WTC11 (cell line): ENCODE results near the gene ARHGAP8. TPM values are rescaled to one million over a fixed set of nuclear protein-coding genes. Genes with fewer than 3 reads are reported as not detected.

ENCODE experiments used
- ATAC-seq: fragments of 200-7000 bp; cut with Tn5 transposase; 2 replicates; pipeline ENCODE4 v1.10.0; 2021; ENCODE audit warnings: mild to moderate bottlenecking, moderate library complexity
- CTCF ChIA-PET: fragments of 300-600 bp; sonication (Branson Sonifier 250); formaldehyde crosslinking; loops from one replicate; lab custom pipeline; 2021; ENCODE audit warnings: antibody characterized with exemption; lab: Charles Lee
- POLR2A ChIA-PET: fragments of 350-600 bp; sonication (Branson Sonifier 250); formaldehyde crosslinking; loops from one replicate; lab custom pipeline; 2021; ENCODE audit warnings: antibody characterized with exemption; lab: Charles Lee
- DNase-seq: peaks from one replicate; pipeline ENCODE4 v3.0.0; 2021; ENCODE audit warnings: low spot score
- H3K27ac Mint-ChIP-seq: 2 replicates; pipeline ENCODE4 v1.8.0; 2021; ENCODE audit warnings: mixed read lengths
- H3K27me3 Mint-ChIP-seq: 2 replicates; pipeline ENCODE4 v1.8.0; 2021; ENCODE audit warnings: low read depth, mild to moderate bottlenecking, moderate library complexity, mixed read lengths
- H3K36me3 Mint-ChIP-seq: 2 replicates; pipeline ENCODE4 v1.8.0; 2021; ENCODE audit warnings: mixed read lengths
- H3K4me1 Mint-ChIP-seq: 2 replicates; pipeline ENCODE4 v1.8.0; 2022; ENCODE audit warnings: mixed read lengths
- H3K4me3 Mint-ChIP-seq: 2 replicates; pipeline ENCODE4 v1.8.0; 2021; ENCODE audit warnings: mild to moderate bottlenecking, moderate library complexity, mixed read lengths
- H3K9me3 Mint-ChIP-seq: 2 replicates; pipeline ENCODE4 v1.8.0; 2021; ENCODE audit warnings: mixed read lengths
- ELF4 ChIP-seq: sonication (generic); formaldehyde crosslinking; IDR thresholded peaks from 2 replicates; pipeline ENCODE4 v1.8.1; 2022; ENCODE audit warnings: low read depth, mild to moderate bottlenecking, moderate library complexity, missing genetic modification reagents
- EMX1 ChIP-seq: fragments of 250-450 bp; sonication (Bioruptor Pico); IDR thresholded peaks from 2 replicates; pipeline ENCODE4 v1.8.0; 2021; ENCODE audit warnings: mild to moderate bottlenecking
- FOXP1 ChIP-seq: sonication (generic); formaldehyde crosslinking; IDR thresholded peaks from 2 replicates; pipeline ENCODE4 v1.8.0; 2022; ENCODE audit warnings: missing genetic modification reagents, mild to moderate bottlenecking, moderate library complexity, borderline replicate concordance
- IRF2 ChIP-seq: sonication (generic); formaldehyde crosslinking; IDR thresholded peaks from 2 replicates; pipeline ENCODE4 v1.8.0; 2022; ENCODE audit warnings: low read depth, missing genetic modification reagents, borderline replicate concordance
- NFATC4 ChIP-seq: fragments of 250-450 bp; sonication (Bioruptor Pico); IDR thresholded peaks from 2 replicates; pipeline ENCODE4 v1.9.0; 2021; ENCODE audit warnings: mild to moderate bottlenecking
- NFE2L1 ChIP-seq: sonication (generic); formaldehyde crosslinking; IDR thresholded peaks from 2 replicates; pipeline ENCODE4 v1.8.1; 2023; ENCODE audit warnings: missing genetic modification reagents
- OVOL2 ChIP-seq: fragments of 250-450 bp; sonication (Bioruptor Pico); IDR thresholded peaks from 2 replicates; pipeline ENCODE4 v1.9.0; 2021; ENCODE audit warnings: mild to moderate bottlenecking, borderline replicate concordance
- RORB ChIP-seq: fragments of 250-450 bp; sonication (Bioruptor Pico); IDR thresholded peaks from 2 replicates; pipeline ENCODE4 v1.9.0; 2021; ENCODE audit warnings: mild to moderate bottlenecking
- SOX15 ChIP-seq: fragments of 250-450 bp; sonication (Bioruptor Pico); IDR thresholded peaks from 2 replicates; pipeline ENCODE4 v1.9.0; 2021; ENCODE audit warnings: mild to moderate bottlenecking
- TCF7 ChIP-seq: sonication (generic); formaldehyde crosslinking; IDR thresholded peaks from 2 replicates; pipeline ENCODE4 v1.8.0; 2022; ENCODE audit warnings: mild to moderate bottlenecking, low read depth, missing genetic modification reagents, moderate library complexity
- ZBTB43 ChIP-seq: sonication (generic); formaldehyde crosslinking; IDR thresholded peaks from 2 replicates; pipeline ENCODE4 v1.8.1; 2023; ENCODE audit warnings: mild to moderate bottlenecking, missing genetic modification reagents
- ZNF219 ChIP-seq: sonication (generic); formaldehyde crosslinking; IDR thresholded peaks from 2 replicates; pipeline ENCODE4 v1.8.0; 2023; ENCODE audit warnings: missing genetic modification reagents, mild to moderate bottlenecking, borderline replicate concordance
- ZNF232 ChIP-seq: sonication (generic); formaldehyde crosslinking; IDR thresholded peaks from 2 replicates; pipeline ENCODE4 v1.8.0; 2022; ENCODE audit warnings: mild to moderate bottlenecking, missing genetic modification reagents
- ZNF263 ChIP-seq: sonication (generic); formaldehyde crosslinking; IDR thresholded peaks from 2 replicates; pipeline ENCODE4 v1.8.1; 2022; ENCODE audit warnings: low read depth, mild to moderate bottlenecking, moderate library complexity, missing genetic modification reagents
- ZNF317 ChIP-seq: sonication (generic); formaldehyde crosslinking; IDR thresholded peaks from 2 replicates; pipeline ENCODE4 v1.8.1; 2023; ENCODE audit warnings: low read depth, mild to moderate bottlenecking, moderate library complexity, missing genetic modification reagents, borderline replicate concordance
- ZNF396 ChIP-seq: fragments of 250-450 bp; sonication (Bioruptor Pico); IDR thresholded peaks from 2 replicates; pipeline ENCODE4 v1.8.0; 2021; ENCODE audit warnings: mild to moderate bottlenecking, moderate library complexity, borderline replicate concordance
- ZNF423 ChIP-seq: fragments of 250-450 bp; sonication (Bioruptor Pico); IDR thresholded peaks from 2 replicates; pipeline ENCODE4 v2.1.2; 2022; ENCODE audit warnings: mild to moderate bottlenecking, moderate library complexity
- total RNA-seq: library from RNA; stranded (reverse); gene quantifications from 3 replicates; pipeline ENCODE4 v1.2.3, GENCODE V29; 2021
- TF ChIP-seq, protein P1 (sequence below): fragments of 250-450 bp; sonication (Bioruptor Pico); IDR thresholded peaks from 2 replicates; pipeline ENCODE4 v2.1.2; 2022; ENCODE audit warnings: mild to moderate bottlenecking, moderate library complexity
- TF ChIP-seq, protein P2 (sequence below): fragments of 250-450 bp; sonication (Bioruptor Pico); IDR thresholded peaks from 2 replicates; pipeline ENCODE4 v1.9.0; 2021; ENCODE audit warnings: mild to moderate bottlenecking, borderline replicate concordance
- TF ChIP-seq, protein P3 (sequence below): fragments of 250-450 bp; sonication (Bioruptor Pico); IDR thresholded peaks from 2 replicates; pipeline ENCODE4 v1.9.0; 2021; ENCODE audit warnings: mild to moderate bottlenecking
- TF ChIP-seq, protein P4 (sequence below): sonication (generic); formaldehyde crosslinking; IDR thresholded peaks from 2 replicates; pipeline ENCODE4 v1.8.1; 2022; ENCODE audit warnings: mild to moderate bottlenecking, missing genetic modification reagents, moderate library complexity, borderline replicate concordance
- TF ChIP-seq, protein P5 (sequence below): sonication (generic); formaldehyde crosslinking; IDR thresholded peaks from 2 replicates; pipeline ENCODE4 v1.8.1; 2022; ENCODE audit warnings: low read depth, missing genetic modification reagents, borderline replicate concordance
- TF ChIP-seq, protein P6 (sequence below): sonication (generic); formaldehyde crosslinking; IDR thresholded peaks from 2 replicates; pipeline ENCODE4 v1.8.1; 2022; ENCODE audit warnings: low read depth, mild to moderate bottlenecking, moderate library complexity, missing genetic modification reagents, borderline replicate concordance
- TF ChIP-seq, protein P7 (sequence below): fragments of 250-450 bp; sonication (Bioruptor Pico); IDR thresholded peaks from 2 replicates; pipeline ENCODE4 v1.9.0; 2021; ENCODE audit warnings: moderate library complexity, mild to moderate bottlenecking, inconsistent platforms, borderline replicate concordance

Gene ARHGAP8
- total RNA-seq, 1 experiment from 2014 or later: 61.4 TPM

- no peak for TF ChIP-seq FOXP1 (CRISPR knock-in tag)
- no peak for TF ChIP-seq NFATC4 (CRISPR knock-in tag)
- TF ChIP-seq OVOL2 (CRISPR knock-in tag): no peak
- TF ChIP-seq, protein P1, sequence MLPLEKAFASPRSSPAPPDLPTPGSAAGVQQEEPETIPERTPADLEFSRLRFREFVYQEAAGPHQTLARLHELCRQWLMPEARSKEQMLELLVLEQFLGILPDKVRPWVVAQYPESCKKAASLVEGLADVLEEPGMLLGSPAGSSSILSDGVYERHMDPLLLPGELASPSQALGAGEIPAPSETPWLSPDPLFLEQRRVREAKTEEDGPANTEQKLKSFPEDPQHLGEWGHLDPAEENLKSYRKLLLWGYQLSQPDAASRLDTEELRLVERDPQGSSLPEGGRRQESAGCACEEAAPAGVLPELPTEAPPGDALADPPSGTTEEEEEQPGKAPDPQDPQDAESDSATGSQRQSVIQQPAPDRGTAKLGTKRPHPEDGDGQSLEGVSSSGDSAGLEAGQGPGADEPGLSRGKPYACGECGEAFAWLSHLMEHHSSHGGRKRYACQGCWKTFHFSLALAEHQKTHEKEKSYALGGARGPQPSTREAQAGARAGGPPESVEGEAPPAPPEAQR (CRISPR knock-in tag): no peak
- no peak for TF ChIP-seq IRF2 (CRISPR knock-in tag)
- TF ChIP-seq, all 79 proteins: peak for 0
Measured at GRCh38 chr22:44893731-44894080, 141.3 kb downstream of the ARHGAP8 start (continued).

DNA sequence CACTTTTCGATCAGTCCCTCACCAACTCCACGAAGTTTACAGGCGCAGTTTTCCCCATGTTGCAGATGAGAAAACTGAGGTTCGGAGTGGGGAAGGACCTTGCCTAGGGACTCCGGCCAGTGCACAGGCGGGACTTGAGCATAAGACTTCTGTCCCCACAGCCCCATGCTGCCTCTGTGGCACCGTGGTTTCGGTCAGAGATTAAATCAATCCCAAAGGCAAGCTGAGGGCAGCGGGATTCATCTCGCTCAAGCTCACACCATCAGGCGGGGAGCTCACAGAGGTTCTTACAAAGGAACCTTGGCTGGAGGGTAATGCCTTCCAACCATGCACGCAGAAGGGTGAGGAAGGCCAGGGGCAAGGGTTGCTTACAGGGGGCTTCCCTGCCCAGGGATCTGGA is 141.9 kb downstream of the ARHGAP8 start:
- H3K4me1 Mint-ChIP-seq: peaks cover 6% of the 10 kb centered on the region; the same call in 1 of the 2 replicates
- H3K9me3 Mint-ChIP-seq: no peaks in the 10 kb centered on the region
- no peaks in the 10 kb centered on the region for H3K27me3 Mint-ChIP-seq
- no peak for TF ChIP-seq ELF4 (CRISPR knock-in tag)
- TF ChIP-seq SOX15: no peak
- TF ChIP-seq, protein P2, sequence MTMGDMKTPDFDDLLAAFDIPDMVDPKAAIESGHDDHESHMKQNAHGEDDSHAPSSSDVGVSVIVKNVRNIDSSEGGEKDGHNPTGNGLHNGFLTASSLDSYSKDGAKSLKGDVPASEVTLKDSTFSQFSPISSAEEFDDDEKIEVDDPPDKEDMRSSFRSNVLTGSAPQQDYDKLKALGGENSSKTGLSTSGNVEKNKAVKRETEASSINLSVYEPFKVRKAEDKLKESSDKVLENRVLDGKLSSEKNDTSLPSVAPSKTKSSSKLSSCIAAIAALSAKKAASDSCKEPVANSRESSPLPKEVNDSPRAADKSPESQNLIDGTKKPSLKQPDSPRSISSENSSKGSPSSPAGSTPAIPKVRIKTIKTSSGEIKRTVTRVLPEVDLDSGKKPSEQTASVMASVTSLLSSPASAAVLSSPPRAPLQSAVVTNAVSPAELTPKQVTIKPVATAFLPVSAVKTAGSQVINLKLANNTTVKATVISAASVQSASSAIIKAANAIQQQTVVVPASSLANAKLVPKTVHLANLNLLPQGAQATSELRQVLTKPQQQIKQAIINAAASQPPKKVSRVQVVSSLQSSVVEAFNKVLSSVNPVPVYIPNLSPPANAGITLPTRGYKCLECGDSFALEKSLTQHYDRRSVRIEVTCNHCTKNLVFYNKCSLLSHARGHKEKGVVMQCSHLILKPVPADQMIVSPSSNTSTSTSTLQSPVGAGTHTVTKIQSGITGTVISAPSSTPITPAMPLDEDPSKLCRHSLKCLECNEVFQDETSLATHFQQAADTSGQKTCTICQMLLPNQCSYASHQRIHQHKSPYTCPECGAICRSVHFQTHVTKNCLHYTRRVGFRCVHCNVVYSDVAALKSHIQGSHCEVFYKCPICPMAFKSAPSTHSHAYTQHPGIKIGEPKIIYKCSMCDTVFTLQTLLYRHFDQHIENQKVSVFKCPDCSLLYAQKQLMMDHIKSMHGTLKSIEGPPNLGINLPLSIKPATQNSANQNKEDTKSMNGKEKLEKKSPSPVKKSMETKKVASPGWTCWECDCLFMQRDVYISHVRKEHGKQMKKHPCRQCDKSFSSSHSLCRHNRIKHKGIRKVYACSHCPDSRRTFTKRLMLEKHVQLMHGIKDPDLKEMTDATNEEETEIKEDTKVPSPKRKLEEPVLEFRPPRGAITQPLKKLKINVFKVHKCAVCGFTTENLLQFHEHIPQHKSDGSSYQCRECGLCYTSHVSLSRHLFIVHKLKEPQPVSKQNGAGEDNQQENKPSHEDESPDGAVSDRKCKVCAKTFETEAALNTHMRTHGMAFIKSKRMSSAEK (CRISPR knock-in tag): no peak
- no peak for TF ChIP-seq ZNF396 (CRISPR knock-in tag)
- TF ChIP-seq ZNF263 (CRISPR knock-in tag): no peak
- no peak for TF ChIP-seq EMX1 (CRISPR knock-in tag)
- TF ChIP-seq, protein P3, sequence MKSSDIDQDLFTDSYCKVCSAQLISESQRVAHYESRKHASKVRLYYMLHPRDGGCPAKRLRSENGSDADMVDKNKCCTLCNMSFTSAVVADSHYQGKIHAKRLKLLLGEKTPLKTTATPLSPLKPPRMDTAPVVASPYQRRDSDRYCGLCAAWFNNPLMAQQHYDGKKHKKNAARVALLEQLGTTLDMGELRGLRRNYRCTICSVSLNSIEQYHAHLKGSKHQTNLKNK: no peak
- TF ChIP-seq, protein P4, sequence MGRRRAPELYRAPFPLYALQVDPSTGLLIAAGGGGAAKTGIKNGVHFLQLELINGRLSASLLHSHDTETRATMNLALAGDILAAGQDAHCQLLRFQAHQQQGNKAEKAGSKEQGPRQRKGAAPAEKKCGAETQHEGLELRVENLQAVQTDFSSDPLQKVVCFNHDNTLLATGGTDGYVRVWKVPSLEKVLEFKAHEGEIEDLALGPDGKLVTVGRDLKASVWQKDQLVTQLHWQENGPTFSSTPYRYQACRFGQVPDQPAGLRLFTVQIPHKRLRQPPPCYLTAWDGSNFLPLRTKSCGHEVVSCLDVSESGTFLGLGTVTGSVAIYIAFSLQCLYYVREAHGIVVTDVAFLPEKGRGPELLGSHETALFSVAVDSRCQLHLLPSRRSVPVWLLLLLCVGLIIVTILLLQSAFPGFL: no peak
- TF ChIP-seq TCF7: no peak
- TF ChIP-seq RORB (CRISPR knock-in tag): no peak
- TF ChIP-seq ZNF317 (CRISPR knock-in tag): no peak
- no peak for TF ChIP-seq ZNF423 (CRISPR knock-in tag)
- TF ChIP-seq ZNF219 (CRISPR knock-in tag): no peak
- TF ChIP-seq, protein P5, sequence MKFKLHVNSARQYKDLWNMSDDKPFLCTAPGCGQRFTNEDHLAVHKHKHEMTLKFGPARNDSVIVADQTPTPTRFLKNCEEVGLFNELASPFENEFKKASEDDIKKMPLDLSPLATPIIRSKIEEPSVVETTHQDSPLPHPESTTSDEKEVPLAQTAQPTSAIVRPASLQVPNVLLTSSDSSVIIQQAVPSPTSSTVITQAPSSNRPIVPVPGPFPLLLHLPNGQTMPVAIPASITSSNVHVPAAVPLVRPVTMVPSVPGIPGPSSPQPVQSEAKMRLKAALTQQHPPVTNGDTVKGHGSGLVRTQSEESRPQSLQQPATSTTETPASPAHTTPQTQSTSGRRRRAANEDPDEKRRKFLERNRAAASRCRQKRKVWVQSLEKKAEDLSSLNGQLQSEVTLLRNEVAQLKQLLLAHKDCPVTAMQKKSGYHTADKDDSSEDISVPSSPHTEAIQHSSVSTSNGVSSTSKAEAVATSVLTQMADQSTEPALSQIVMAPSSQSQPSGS (CRISPR knock-in tag): no peak
- TF ChIP-seq, protein P6, sequence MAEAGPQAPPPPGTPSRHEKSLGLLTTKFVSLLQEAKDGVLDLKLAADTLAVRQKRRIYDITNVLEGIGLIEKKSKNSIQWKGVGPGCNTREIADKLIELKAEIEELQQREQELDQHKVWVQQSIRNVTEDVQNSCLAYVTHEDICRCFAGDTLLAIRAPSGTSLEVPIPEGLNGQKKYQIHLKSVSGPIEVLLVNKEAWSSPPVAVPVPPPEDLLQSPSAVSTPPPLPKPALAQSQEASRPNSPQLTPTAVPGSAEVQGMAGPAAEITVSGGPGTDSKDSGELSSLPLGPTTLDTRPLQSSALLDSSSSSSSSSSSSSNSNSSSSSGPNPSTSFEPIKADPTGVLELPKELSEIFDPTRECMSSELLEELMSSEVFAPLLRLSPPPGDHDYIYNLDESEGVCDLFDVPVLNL (CRISPR knock-in tag): no peak
- TF ChIP-seq, protein P7, sequence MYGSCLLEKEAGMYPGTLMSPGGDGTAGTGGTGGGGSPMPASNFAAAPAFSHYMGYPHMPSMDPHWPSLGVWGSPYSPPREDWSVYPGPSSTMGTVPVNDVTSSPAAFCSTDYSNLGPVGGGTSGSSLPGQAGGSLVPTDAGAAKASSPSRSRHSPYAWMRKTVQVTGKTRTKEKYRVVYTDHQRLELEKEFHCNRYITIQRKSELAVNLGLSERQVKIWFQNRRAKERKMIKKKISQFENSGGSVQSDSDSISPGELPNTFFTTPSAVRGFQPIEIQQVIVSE (CRISPR knock-in tag): no peak
- TF ChIP-seq ZNF232 (CRISPR knock-in tag): no peak
- no peak for TF ChIP-seq ZBTB43 (CRISPR knock-in tag)
- TF ChIP-seq NFE2L1 (CRISPR knock-in tag): no peak
- TF ChIP-seq, all 79 proteins: peak for 0
- no peak overlapping the region for H3K27ac Mint-ChIP-seq
- DNase-seq: no peak
- CTCF ChIA-PET: no interaction called here
- peaks cover 48% of the 10 kb centered on the region for H3K36me3 Mint-ChIP-seq
- H3K4me3 Mint-ChIP-seq: no peak overlapping the region
- POLR2A ChIA-PET: no interaction called here
- ATAC-seq: no peak
